ENCODE measurements around the gene BRCA2.

The BRCA2 gene

DNA sequence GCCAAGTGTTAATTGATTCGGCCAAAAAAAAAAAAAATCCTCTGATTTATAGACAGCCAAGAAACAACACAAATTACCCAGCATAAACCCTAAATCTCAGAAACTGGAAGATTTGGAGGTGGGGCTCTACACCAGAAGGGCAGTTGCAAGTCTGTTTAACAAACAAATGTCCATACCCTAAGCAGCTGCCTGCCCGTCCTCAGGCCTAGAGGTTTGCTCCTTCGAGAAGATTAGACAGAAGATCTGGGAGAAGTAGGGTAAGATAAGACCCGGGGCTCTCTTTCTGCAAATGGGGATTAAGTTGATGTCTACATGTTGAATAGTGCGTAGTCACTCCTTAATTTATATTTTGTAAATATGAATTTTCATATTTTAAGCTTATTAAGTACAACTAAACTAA lies 116.1 kb downstream of the BRCA2 start:
- no peak overlapping the region for H3K27ac ChIP-seq
- TF ChIP-seq, protein P1, sequence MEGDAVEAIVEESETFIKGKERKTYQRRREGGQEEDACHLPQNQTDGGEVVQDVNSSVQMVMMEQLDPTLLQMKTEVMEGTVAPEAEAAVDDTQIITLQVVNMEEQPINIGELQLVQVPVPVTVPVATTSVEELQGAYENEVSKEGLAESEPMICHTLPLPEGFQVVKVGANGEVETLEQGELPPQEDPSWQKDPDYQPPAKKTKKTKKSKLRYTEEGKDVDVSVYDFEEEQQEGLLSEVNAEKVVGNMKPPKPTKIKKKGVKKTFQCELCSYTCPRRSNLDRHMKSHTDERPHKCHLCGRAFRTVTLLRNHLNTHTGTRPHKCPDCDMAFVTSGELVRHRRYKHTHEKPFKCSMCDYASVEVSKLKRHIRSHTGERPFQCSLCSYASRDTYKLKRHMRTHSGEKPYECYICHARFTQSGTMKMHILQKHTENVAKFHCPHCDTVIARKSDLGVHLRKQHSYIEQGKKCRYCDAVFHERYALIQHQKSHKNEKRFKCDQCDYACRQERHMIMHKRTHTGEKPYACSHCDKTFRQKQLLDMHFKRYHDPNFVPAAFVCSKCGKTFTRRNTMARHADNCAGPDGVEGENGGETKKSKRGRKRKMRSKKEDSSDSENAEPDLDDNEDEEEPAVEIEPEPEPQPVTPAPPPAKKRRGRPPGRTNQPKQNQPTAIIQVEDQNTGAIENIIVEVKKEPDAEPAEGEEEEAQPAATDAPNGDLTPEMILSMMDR (conservative IDR thresholded peaks at IDR 0.05) = no peak

DNA sequence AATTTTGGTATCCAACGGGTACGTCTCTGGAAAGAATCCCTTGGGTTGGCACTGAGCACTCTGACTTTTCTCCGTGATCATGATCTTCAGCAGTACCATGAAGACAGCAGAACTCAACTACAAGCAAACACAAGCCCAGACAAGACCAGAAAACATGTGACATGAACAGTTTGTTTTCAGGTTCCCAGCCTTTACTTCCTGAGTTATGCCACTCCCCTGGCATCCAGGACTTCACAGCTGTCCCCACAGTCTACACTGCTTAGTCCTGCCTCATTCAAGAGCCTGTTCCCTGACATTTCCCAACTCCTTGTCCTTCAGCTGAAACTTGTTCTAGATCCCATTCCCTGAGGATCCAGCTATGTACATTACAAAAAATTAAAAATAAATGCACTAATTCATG lies 117.5 kb downstream of the BRCA2 start:
- no peak overlapping the region for H3K27ac ChIP-seq
- TF ChIP-seq, protein P1 (conservative IDR thresholded peaks at IDR 0.05) = no peak

DNA sequence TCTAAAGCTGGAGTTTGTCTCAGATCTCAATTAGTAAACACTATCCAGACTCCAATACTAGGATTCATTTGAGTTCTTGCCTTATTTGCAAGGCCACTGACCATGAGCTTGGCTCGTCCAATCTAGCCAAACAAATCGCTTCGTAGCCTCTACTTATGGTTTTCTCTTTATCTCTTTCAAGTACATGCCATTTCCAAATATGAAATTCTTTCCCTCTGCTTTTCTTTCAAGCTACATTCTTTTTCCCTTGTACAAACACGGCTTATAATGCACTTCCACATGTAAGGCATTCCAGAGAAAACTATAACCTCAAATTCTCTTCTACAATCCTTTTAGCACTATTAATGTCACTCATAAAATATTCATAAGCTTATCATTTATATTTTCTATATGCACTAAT lies 123.6 kb downstream of the BRCA2 start:
- H3K27ac ChIP-seq = no peak overlapping the region
- TF ChIP-seq, protein P1 (conservative IDR thresholded peaks at IDR 0.05) = no peak

DNA sequence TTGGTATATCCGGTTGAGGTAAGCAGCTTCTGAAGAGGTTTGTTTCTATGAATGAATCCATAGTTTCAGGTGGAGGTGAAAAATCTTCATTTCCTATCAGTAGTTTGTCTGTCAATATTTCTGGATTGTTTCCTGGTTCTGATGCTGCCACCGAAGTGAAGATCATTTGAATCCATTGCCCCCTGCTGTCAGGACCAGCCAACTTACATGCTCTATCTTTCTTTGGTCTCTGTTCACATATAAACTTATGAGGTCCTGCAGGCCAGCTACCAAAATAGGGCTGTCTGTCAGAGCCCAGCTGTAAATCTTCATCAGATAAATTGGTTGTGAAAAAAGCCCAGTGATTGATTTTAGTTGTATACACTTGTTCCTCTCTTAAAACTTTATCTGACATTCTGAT lies 127.8 kb downstream of the BRCA2 start:
- TF ChIP-seq, protein P1 (conservative IDR thresholded peaks at IDR 0.05) = peak; percentile 75

DNA sequence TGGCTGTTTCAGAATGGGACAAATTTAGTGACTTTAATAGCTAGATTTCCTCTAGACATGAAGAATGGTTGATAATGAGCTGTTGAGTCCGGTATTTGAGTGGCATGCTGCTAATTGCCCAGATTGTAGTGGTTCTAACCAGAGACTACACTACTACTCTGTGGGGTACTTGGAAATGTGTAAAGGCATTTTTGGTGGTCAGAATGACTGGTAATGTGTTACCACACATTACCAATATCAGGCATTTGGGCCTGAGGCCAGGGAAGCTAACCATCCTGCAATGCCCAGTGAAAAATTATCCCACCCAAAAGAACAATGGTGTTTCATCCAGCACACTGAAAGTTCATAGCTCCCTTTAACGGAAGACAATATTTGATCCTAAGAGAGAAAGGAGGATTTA lies 130.2 kb downstream of the BRCA2 start:
- no peak overlapping the region for H3K27ac ChIP-seq
- TF ChIP-seq, protein P1 (conservative IDR thresholded peaks at IDR 0.05) = no peak

More for the DNA sequence above, 127.8 kb downstream of the BRCA2 start:
- H3K27ac ChIP-seq = 0 out of 2 replicates have a peak overlapping the region, but pooled peaks have one; percentile 21

DNA sequence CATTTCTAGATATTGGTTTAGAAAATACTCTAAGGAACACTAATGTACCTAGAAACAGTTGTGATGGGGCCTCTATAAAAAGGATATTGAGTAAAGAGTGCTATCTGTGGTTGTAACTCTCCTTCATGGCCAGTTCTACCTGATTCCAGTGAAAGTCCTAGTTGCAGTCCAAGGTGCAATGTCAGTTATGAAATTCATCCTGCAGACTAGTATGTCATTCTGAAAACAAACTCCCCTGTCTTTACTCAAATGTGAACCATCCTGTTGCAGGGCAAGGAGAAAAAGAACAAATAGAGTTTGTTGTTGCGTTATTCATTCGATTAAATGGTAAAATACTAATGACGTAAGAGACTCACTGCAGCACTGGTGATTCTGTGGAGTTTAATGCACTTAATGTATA lies 130.9 kb downstream of the BRCA2 start:
- TF ChIP-seq, protein P1 (conservative IDR thresholded peaks at IDR 0.05) = no peak
- H3K27ac ChIP-seq = no peak overlapping the region

DNA sequence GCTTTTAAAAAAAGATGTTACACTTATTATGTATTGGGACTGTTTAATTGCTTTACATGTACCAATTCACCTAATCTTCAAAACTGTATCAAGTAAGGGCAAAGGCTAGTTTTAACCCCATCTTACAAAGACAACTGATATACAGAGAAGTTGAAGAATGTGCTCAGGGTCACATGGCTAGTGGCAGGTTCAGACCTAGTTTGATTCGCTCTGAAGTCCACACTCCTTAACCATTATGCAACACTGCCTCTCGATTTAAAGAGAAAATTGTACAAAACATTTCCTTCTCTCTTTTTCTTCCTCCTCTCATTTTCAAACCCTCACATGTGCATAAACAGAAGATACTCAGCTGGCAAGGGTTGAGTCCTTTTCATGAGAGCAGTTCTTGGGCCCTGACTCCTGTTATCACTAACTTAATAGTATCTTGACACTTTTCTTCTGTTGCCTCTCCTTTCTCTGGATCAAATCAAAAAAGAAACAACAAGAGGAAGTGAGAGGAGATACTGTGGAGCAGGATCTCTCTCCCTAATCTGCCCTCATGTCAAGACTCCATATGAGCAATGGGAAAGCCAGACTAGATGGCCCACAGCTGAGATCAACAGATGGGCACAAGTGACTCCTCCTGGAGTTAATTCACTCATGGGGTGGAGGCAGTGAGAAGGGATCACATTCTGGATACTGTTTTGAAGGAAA lies 131.6 kb downstream of the BRCA2 start:
- H3K27ac ChIP-seq = no peak overlapping the region
- TF ChIP-seq, protein P1 (conservative IDR thresholded peaks at IDR 0.05) = no peak

Measured in VCaP (cell line).